ENCODE results near the gene RENBP. TPM values are rescaled to one million over a fixed set of nuclear protein-coding genes. Genes with fewer than 3 reads are reported as not detected.

Gene RENBP
- total RNA-seq, 1 donor: 6.5 TPM

- no peak overlapping the region for H3K4me3 ChIP-seq (ENCODE audit: insufficient read depth, low read length)
- no peak overlapping the region for H3K4me2 ChIP-seq (ENCODE audit: insufficient read depth, low read length)
- DNase-seq (ENCODE audit: insufficient read length, low spot score, missing footprints): peak; percentile 98
- no peak overlapping the region for H2AFZ ChIP-seq (ENCODE audit: low read length)
- H3K4me1 ChIP-seq (ENCODE audit: insufficient read depth, low read length): no peaks in the 10 kb centered on the region
- no peak overlapping the region for H3K27ac ChIP-seq (ENCODE audit: low read depth, low read length)
- H3K36me3 ChIP-seq (ENCODE audit: insufficient read depth, low read length): peaks cover 27% of the 10 kb centered on the region
- TF ChIP-seq CTCF (IDR thresholded peaks at IDR 0.05; ENCODE audit: extremely low read depth, low read depth, low read length): peak; percentile 90
- H3K27me3 ChIP-seq (ENCODE audit: insufficient read depth, low read length): no peaks in the 10 kb centered on the region
- H4K20me1 ChIP-seq (ENCODE audit: insufficient read depth, low read length): no peaks in the 10 kb centered on the region
- H3K9me3 ChIP-seq (ENCODE audit: low read depth, low read length): no peaks in the 10 kb centered on the region
- no peaks in the 10 kb centered on the region for H3K79me2 ChIP-seq (ENCODE audit: insufficient read depth, low read length)
These were observed 2.7 kb upstream of the RENBP start for GRCh38 chrX:153947009-153947769.

GRCh38 chrX:153945956-153946943 is 1.8 kb upstream of the RENBP start:
- no peaks in the 10 kb centered on the region for H3K9me3 ChIP-seq (ENCODE audit: low read depth, low read length)
- DNase-seq (ENCODE audit: insufficient read length, low spot score, missing footprints): no peak
- H3K79me2 ChIP-seq (ENCODE audit: insufficient read depth, low read length): no peaks in the 10 kb centered on the region
- H3K4me3 ChIP-seq (ENCODE audit: insufficient read depth, low read length): no peak overlapping the region
- TF ChIP-seq CTCF (IDR thresholded peaks at IDR 0.05; ENCODE audit: extremely low read depth, low read depth, low read length): no peak
- H3K4me1 ChIP-seq (ENCODE audit: insufficient read depth, low read length): no peaks in the 10 kb centered on the region
- no peaks in the 10 kb centered on the region for H4K20me1 ChIP-seq (ENCODE audit: insufficient read depth, low read length)
- no peak overlapping the region for H3K4me2 ChIP-seq (ENCODE audit: insufficient read depth, low read length)
- H3K27me3 ChIP-seq (ENCODE audit: insufficient read depth, low read length): no peaks in the 10 kb centered on the region
- H2AFZ ChIP-seq (ENCODE audit: low read length): no peak overlapping the region
- H3K27ac ChIP-seq (ENCODE audit: low read depth, low read length): no peak overlapping the region
- peaks cover 20% of the 10 kb centered on the region for H3K36me3 ChIP-seq (ENCODE audit: insufficient read depth, low read length)

DNA sequence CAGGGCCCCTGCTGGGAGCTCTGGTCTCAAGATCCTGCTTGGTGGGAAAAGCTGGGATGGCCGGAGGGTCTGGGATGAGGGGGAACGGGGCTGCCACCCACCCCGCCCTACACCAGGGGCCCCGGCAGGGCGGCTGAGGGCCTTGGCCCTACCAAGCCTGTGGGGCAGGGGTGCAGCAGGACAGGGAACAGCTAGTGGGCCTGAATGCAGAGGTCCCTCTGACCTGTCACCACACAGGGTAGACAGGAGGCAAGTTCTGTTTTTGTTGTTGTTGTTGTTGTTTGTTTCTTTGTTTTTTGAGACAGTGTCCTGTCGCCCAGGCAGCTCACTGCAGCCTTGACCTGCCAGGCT is 332 bp upstream of the RENBP start:
- Histone ChIP-seq H2AFZ (ENCODE audit: low read length) (no peak overlapping the region), H3K4me2 (ENCODE audit: insufficient read depth, low read length) (no peak overlapping the region), H3K27ac (ENCODE audit: low read depth, low read length) (no peak overlapping the region), H3K79me2 (ENCODE audit: insufficient read depth, low read length) (no peaks in the 10 kb centered on the region), H3K36me3 (ENCODE audit: insufficient read depth, low read length) (peaks cover 6% of the 10 kb centered on the region), H4K20me1 (ENCODE audit: insufficient read depth, low read length) (no peaks in the 10 kb centered on the region), H3K4me3 (ENCODE audit: insufficient read depth, low read length) (peak overlapping the region; percentile 51), H3K27me3 (ENCODE audit: insufficient read depth, low read length) (peaks cover 5% of the 10 kb centered on the region), H3K9me3 (ENCODE audit: low read depth, low read length) (no peaks in the 10 kb centered on the region), H3K4me1 (ENCODE audit: insufficient read depth, low read length) (no peaks in the 10 kb centered on the region)
- no peak for DNase-seq (ENCODE audit: insufficient read length, low spot score, missing footprints)
- no peak for TF ChIP-seq CTCF (IDR thresholded peaks at IDR 0.05; ENCODE audit: extremely low read depth, low read depth, low read length)
